Calu3 (cell line): ENCODE measurements around the gene RNPC3. TPM values are rescaled to one million over a fixed set of nuclear protein-coding genes. Genes with fewer than 3 reads are reported as not detected.
"Not testable (repeated sequence)": the region's sequence is repeated elsewhere in the genome, so short reads cannot be mapped to it uniquely, and the experiment has no call there.

Source experiments
- BruUV-seq: library from RNA; stranded (reverse); fragments of 400-500 nt; replicated peaks from 2 replicates; lab custom pipeline; 2021; lab: Mats Ljungman, UMichigan
- CTCF ChIA-PET: fragments of 300-600 bp; sonication (Branson Sonifier 250); formaldehyde crosslinking; loops from one replicate; lab custom pipeline; 2022; ENCODE audit warnings: antibody characterized with exemption; lab: Charles Lee
- DNase-seq: peaks from one replicate; pipeline ENCODE4 v3.0.0; 2022
- H3K27ac Mint-ChIP-seq: one replicate; pipeline ENCODE4 v1.8.0; 2022; ENCODE audit warnings: mixed read lengths; ENCODE audit not compliant: unreplicated experiment
- H3K27me3 Mint-ChIP-seq: one replicate; pipeline ENCODE4 v1.8.0; 2022; ENCODE audit warnings: mixed read lengths; ENCODE audit not compliant: unreplicated experiment
- H3K36me3 Mint-ChIP-seq: one replicate; pipeline ENCODE4 v1.8.0; 2022; ENCODE audit warnings: mild to moderate bottlenecking, moderate library complexity, mixed read lengths; ENCODE audit not compliant: insufficient read depth, unreplicated experiment
- H3K4me1 Mint-ChIP-seq: one replicate; pipeline ENCODE4 v1.8.0; 2022; ENCODE audit warnings: mild to moderate bottlenecking, low read depth, mixed read lengths; ENCODE audit not compliant: unreplicated experiment
- H3K4me3 Mint-ChIP-seq: one replicate; pipeline ENCODE4 v1.8.0; 2022; ENCODE audit warnings: mild to moderate bottlenecking, low read depth, moderate library complexity, mixed read lengths; ENCODE audit not compliant: unreplicated experiment
- H3K9me3 Mint-ChIP-seq: one replicate; pipeline ENCODE4 v1.8.0; 2022; ENCODE audit warnings: low read depth, mixed read lengths; ENCODE audit not compliant: unreplicated experiment
- CTCF ChIP-seq: fragments of 200-600 bp; IDR thresholded peaks from one replicate; pipeline ENCODE4 v1.8.0; 2022; ENCODE audit warnings: antibody characterized with exemption; ENCODE audit not compliant: unreplicated experiment
- intact Hi-C: fragments of 100-400 bp; cut with micrococcal nuclease; formaldehyde crosslinking; loops from one replicate; pipeline ENCODE4 v1.10.0; 2022; ENCODE audit not compliant: unreplicated experiment
- total RNA-seq: library from RNA; stranded (reverse); gene quantifications from 2 replicates; pipeline ENCODE4 v1.2.3, GENCODE V29; 2022

Gene RNPC3
- total RNA-seq, 1 experiment from 2014 or later, result 15.7 TPM

DNA sequence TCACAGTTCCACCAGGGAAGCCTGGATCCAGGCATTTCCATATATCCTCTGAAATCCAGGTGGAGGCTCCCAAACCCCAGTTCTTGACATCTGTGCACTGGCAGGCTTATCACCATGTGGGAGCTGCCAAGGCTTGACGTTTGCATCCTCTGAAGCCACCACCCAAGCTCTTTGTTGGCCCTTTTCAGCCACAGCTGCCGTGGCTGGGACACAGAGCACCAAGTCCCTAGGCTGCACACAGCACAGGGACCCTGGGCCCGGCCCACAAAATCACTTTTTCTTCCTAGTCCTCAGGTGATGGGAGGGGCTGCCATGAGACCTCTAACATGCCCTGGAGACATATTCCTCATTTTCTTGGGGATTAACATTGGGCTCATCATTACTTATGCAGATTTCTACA is 22.3 kb downstream of the RNPC3 start:
- no peak for TF ChIP-seq CTCF
- Mint-ChIP-seq H3K9me3 (no peaks in the 10 kb centered on the region), H3K4me3 (no peak overlapping the region), H3K4me1 (no peaks in the 10 kb centered on the region), H3K36me3 (peaks cover 6% of the 10 kb centered on the region), H3K27me3 (no peaks in the 10 kb centered on the region), H3K27ac (no peak overlapping the region)
- CTCF ChIA-PET, result no interaction called here
- DNase-seq, result no peak
- intact Hi-C loops, result no loop called here
- BruUV-seq, result no TSS peak

- H3K4me1 Mint-ChIP-seq, result peaks cover 8% of the 10 kb centered on the region
- no peak overlapping the region for H3K27ac Mint-ChIP-seq
- intact Hi-C loops, result no loop called here
- CTCF ChIA-PET, result no interaction called here
- no TSS peak for BruUV-seq
- TF ChIP-seq CTCF, result no peak
- no peak overlapping the region for H3K4me3 Mint-ChIP-seq
- no peaks in the 10 kb centered on the region for H3K9me3 Mint-ChIP-seq
- DNase-seq, result no peak
- H3K27me3 Mint-ChIP-seq, result no peaks in the 10 kb centered on the region
- peaks cover 6% of the 10 kb centered on the region for H3K36me3 Mint-ChIP-seq
These were observed 34.9 kb downstream of the RNPC3 start for GRCh38 chr1:103560427-103560826.

GRCh38 chr1:103561124-103561523 is 35.6 kb downstream of the RNPC3 start:
- intact Hi-C loops, H3K4me3 Mint-ChIP-seq, H3K36me3 Mint-ChIP-seq, H3K27me3 Mint-ChIP-seq, H3K9me3 Mint-ChIP-seq, CTCF ChIA-PET, H3K4me1 Mint-ChIP-seq, DNase-seq, BruUV-seq, H3K27ac Mint-ChIP-seq: not testable (repeated sequence)

DNA sequence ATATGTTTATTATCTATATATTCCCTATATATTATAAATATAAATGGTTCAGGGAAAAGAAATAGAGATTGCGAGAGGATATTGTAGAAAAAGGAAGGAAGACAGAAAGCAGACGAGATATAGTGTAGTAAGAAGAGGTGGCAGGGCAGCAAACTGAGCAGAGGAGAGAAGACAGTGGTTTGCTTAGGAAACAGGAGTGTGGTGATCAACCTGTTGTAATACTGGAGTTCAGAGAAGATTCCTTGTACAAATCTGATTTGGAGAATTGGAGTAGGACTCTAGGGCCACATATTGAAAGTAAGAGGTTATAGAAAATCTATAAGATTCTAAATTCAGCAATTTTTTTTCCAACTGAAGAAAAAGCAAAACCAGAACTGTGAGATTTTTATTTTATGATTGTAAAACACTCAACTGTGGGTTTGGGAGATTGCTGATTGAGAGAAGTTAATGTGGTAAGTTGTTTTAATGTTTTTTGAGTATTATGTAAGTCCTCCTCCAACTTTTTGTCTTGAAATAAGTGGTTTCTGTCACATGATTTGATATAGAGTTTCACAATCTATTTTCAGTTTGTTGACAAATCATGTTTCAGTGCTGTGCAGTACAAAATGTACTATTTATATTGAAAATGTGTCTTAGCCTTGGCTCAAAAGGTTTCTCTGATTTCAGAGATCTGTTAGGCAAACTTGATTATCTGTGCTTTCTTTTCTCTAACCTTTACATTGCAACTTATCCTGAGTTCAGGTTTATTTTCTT is 36.3 kb downstream of the RNPC3 start:
- H3K27me3 Mint-ChIP-seq, result no peaks in the 10 kb centered on the region
- CTCF ChIA-PET, result no interaction called here
- H3K27ac Mint-ChIP-seq, result no peak overlapping the region
- no peaks in the 10 kb centered on the region for H3K9me3 Mint-ChIP-seq
- no peak for TF ChIP-seq CTCF
- intact Hi-C loops, result no loop called here
- no peak for DNase-seq
- no peaks in the 10 kb centered on the region for H3K36me3 Mint-ChIP-seq
- H3K4me3 Mint-ChIP-seq, result no peak overlapping the region
- no peaks in the 10 kb centered on the region for H3K4me1 Mint-ChIP-seq
- BruUV-seq, result no TSS peak

DNA sequence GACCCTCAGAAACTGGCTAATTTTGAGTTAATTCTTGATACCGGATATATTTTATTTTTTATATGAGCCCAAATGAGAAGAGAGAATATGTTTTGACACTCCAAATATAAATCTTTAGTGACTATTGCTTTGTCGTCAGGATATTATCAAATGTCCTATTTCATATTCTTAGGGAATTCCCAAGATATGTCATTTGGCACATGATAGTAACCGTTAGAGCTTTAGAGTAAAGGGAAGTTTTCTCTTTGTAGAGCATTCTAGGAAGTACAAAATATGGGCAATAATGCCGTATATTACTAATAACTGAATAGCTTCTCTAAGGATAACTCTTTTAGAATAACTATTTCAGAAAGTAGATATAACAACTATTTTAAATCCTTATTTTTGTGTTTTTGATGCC is 37.6 kb downstream of the RNPC3 start:
- no TSS peak for BruUV-seq
- Mint-ChIP-seq H3K9me3 (peaks cover 3% of the 10 kb centered on the region), H3K27ac (no peak overlapping the region), H3K36me3 (no peaks in the 10 kb centered on the region), H3K4me1 (no peaks in the 10 kb centered on the region), H3K4me3 (no peak overlapping the region), H3K27me3 (no peaks in the 10 kb centered on the region)
- no peak for DNase-seq
- TF ChIP-seq CTCF, result no peak
- intact Hi-C loops, result no loop called here
- CTCF ChIA-PET, result no interaction called here
